AG08396 (cell line): ENCODE results near the gene PAFAH2.

Experiments
- DNase-seq: peaks from one replicate; pipeline ENCODE4 v3.0.0; 2012; ENCODE audit warnings: low spot score, mixed read lengths

The PAFAH2 gene

DNA sequence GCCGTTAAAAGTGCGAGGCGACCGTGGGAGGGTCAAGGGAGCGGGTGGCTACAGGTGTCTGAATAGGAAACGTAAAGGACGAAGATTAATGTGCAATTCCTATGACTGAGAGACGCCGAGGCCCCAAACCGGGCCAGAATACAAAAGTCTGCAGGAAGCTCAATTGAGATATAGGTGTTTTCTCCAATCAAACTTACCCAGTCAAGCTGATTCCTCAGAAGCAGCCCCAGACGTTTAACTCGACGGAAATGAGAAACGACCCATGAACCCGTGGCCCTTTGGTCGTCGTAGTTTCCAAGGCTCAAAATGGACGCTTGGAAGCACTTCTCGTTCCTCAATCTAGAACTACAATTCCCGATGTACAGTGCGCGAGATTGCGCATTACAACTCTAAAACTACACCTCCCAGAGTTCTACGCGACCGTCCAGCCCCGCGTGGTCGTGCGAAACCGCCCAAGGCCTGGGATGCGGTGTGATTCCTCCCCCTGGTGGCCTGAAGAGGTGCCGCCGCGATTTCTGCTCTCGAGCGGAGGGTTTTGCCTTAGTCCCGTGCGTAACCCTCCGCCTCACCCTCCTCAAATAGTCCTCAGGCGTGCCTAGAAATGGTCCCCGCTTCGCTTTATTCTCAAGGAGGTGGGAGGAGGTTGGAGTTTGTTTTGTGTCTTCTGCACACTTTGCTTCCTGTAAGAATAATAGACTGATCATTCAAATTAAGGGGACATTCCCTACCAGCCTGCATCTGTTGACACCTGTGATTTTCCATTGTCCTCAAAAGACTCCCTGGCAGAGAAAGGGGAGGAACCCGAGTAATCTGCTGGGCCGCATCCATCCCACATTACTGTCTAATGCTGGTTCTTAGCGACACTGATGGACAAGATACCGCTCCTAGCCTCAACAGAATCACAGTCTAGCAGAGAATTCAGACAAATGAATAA lies at the start of gene PAFAH2:
TSS of gene PAFAH2 (minus strand) at position 236 of the 934 bp plus-strand sequence. CDS start 7,247 bp downstream, outside the sequence.
- peak; percentile 93 for DNase-seq

DNA sequence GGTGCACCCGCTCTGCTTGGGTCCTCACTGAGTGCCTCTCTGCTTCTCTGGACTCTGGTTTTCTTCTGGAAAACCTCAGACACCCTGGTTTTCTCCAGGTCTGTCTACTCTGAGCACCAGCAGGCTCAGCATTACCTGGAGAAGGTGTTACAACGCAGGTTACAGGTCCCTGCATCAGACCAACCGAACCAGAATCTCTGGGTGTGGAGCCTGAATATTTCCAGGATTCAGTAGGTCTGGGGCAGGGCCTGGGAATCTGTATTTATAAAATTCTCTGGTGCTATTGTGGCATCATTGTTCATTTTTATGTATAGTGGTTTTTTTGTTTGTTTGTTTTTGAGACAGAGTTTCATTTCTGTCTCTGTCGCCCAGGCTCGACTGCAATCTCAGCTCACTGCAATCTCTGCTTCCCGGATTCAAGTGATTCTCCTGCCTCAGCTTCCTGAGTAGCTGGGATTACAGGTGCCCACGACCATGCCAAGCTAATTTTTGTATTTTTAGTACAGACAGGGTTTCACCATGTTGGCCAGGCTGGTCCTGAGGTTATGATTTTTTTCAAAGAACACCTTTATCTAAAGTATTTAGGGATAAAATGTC lies 49.5 kb upstream of the PAFAH2 start:
- DNase-seq: no peak

DNA sequence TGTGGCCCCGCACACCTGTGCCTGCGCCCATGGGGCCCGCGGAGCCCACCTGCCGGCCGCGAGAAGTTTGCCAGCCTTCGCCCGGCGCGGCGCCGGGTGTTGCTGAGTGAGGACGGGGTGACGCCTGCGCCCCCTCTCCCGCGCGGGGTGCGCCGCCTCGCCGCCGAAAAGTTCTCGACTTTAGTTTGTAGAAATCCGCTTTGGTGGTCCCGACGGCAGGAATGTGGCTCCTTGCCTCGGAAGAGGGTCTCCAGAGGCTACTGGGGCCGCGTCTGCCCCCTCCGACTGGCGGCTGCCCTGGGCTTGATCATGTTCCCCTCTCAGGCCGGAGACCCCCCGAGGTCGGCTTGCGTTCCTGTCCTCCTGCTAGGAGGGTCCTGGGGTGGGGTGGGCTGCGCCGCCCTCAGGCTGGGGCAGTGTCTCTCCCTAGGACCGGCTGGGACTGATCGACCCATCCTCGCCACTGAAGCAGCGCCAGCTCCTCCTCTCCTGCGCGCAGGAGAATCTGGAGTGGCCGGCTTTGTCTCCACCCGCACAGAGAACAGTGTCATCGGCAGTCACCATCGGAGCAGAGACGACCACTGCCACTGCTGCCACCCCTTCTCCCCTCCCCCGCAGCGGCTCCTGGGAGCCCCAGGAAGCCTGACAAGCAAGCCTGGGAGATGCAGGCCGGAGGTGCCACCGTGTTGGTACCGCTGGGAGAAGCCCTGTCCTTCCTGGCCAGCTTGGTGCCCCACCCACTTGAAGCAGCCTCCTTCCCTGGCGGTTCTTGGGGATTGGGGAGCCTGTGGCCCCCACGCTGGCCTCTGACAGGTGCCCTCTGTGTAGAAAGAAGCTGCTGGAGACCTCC lies 48.6 kb upstream of the PAFAH2 start:
- no peak for DNase-seq

DNA sequence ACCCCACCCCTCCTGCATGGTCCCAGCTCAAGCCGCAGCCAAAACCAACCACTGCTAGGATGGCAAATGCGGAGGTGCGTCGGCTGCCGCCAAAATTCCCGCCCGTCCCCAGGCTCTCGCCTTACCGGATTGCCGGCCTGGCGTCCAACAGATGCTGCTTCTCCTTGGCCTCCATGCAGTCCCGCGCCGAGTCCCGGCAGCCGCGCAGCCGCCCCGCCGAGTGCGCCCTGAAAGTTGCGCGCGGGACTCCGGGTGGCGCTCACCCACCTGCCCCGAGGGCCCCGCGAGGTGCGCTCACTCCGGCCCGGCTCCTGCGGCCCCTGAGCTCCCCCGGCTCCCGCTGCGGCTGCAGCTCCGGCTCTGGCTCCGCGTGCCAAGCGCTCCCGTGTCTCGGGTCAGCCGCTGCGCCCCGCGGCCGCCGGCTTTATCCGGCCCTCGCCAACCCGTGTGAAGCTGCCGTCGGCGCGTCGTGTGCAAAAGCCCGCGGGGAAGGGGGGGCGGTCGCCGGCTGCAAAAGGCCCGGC lies 47.9 kb upstream of the PAFAH2 start, which contains the start of gene SLC30A2:
TSS of gene SLC30A2 (minus strand) at position 397 of the 524 bp plus-strand sequence. CDS start at position 175, 222 bp downstream.
- DNase-seq: no peak

DNA sequence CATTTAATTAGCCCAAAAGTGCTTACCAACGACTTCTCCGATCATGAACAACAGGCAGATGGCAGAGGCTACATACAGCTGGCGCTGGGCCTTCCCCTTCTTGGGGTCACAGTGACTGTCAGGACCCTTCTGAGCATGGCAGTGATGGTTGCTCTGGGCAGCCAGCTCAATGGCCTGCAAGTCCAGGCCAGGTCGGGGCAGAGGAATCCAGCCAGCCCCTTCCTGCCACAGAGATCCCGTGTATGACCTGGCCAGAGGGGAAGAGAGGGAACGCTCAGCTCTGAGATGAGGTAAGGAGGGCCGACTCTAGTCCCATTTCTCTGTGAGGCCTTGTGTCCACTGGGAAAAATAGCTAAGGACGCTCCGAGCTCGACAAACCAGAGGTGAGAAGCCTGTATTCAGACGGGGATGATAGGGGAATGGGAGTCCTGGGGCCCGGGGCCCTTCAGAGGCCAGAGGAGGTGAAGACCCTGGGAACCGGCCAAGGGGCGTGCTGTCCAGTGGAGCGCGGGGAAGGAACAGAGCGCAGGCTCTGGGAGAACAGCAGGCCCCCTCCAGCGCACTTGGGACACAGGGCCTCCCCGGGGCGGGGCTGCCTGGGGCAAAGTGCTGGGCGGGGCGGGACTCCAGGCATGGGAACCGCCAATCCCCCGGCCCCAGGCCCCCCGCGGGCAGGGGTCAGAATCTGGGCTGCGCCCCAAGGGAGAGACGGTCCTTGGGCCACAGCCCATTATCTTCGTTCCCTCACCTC lies 47.3 kb upstream of the PAFAH2 start:
- DNase-seq: no peak

DNA sequence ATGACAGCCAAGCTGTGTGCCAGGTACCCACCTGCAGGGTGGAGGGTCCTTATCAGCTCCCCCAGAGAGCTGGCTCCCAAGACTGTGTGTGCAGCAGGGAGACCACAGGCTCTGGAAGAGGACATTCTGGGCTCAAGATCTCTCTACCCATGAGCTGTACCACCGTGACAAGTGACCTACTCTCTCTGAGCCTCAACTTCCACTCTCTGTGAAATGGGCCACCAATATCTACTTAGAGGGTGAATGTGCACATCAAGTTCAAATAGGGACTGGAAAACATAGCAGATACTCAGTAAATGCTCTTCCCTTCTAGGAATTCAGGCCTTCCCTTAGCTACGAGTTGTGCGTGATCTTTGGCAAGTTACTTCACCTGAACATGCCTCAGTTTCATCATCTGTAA lies 46.6 kb upstream of the PAFAH2 start:
- DNase-seq: no peak

DNA sequence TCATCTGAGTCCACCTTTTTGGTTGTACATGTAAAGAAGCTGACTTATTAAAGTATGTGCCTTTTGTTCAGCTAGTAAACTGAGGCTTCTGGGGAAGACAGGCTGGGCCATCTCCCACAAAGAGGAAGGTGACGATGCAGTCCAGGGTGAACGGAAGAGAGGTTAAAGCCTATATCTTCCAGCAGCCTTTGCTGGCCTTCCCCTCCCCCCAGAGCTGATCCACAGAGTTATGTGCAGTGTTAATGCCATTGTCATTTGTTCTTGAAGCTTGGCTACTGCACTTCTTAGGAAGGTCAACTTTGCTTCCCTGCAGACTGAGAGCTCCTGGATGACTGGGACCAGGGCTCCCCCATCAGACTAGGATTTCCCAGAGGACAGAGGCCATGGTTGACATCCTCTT lies 45.9 kb upstream of the PAFAH2 start:
- DNase-seq: no peak

DNA sequence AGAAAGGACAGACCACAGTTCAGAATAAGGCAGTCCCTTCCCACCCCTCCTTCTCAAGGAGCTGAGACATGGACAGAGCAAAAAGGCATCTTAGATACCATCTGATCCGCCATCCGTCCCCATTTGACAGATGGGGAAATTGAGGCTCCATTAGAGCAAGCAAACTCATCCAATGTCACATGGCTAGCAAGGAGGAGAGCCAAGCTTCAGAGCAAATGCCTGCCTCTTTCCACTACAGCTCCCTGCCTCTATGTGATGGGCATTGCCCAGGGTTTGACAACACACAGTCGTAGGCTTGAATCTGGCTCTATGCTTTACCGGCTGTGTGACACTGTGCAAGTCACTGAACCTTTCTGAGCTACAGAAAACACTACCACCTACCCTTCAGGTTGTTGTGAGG lies 44.1 kb upstream of the PAFAH2 start:
- DNase-seq: no peak

DNA sequence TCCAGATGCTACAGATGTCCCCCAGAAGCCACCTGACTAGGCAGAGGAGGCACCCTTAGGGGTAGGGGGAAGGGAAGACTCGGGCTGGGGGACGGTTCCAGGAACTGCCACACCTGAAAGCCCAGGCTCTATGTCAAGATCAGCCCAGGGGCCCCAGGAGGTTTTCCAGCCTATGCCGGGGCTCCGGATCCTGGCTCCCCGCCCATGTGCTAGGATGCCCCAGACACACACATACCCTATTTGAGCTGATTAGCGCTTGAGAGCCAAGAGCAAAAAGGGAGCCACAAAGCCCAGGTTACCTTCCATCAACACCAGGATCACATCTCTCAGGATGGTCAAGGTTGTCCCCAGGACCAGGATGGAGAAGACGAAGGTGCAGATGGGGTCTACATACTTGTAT lies 43.5 kb upstream of the PAFAH2 start:
- DNase-seq: no peak

DNA sequence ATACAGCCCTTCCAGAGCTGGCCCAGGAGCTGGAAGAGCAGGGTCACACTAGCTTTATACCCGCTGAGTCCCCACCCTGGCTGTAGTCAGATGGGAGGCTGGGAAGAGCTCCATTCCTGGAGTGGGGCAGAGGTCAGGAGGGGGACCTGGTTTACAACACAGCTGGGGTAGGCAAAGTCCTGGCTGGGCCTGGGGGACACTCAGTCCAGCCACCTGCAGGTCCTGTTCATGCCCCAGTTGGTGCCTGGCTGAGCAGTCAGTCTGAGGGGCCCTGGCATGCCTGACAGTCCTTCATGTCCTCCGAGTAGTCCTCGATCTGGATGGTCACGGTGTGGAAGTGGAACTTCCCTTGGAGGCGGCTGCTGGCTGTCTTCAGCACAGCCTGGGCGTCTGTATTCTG lies 41.0 kb upstream of the PAFAH2 start:
- no peak for DNase-seq

DNA sequence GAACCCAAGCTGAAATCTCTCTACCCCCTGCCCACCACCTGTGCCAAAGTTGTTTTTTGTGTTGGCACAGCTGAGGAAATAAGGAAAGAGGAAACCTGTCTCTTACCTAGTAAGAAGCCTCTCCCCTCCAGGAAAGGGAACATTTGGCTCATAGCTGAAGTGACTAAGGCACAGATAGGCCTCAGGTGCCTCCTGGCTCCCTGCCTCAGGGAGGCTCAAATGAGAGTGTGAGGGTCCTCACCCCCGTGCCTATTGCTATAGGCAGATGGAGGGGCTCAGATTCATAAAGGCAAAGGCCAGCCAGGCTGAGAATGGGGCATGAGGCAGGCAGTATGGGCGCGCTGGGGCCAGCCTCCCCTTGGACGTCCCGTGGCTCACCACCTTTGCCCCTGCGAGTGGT lies 40.6 kb upstream of the PAFAH2 start:
- no peak for DNase-seq

DNA sequence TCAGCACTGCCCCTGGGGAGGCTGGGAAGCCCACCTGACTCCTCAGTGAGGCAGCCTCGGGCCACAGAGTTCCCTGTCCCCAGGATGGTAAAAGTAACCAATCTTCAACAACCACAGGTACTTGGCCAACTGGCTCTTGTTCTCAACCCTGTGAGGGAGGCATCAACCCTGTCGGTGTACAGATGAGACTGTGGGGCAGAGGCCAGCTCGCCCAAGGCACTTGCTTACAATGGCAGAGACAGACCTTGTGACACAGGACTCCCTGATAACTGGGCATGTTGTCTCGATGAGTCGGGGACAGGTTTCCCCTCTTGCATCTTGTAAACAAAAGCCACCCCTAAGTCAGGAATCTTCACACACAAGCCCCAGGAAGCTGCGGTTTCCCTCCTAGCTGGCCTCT lies 40.0 kb upstream of the PAFAH2 start:
- no peak for DNase-seq

DNA sequence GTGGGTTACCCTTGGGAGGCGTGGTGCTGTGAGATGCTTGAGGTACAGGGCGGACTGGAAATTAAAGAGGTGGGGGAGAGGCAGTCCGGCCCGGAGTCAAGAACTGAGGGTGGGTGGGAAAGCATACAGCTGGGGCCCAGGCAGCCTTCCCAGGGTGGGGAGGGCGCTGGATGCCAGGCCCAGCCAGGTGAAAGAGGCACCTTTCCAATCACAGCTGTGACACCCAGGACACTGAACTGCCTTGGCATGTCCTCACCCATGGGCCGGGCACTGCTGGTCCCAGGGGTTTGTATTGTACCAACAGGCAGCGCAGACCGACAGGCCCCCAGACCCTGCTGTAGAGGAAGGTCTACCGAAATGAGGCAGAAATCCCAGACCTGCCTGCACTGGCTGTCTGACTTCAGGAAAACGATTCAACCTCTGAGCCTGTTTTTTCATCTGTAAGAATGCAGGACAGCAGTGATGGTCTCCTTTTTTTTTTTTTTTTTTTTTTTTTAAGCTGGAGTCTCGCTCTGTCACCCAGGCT lies 39.0 kb upstream of the PAFAH2 start:
- no peak for DNase-seq

DNA sequence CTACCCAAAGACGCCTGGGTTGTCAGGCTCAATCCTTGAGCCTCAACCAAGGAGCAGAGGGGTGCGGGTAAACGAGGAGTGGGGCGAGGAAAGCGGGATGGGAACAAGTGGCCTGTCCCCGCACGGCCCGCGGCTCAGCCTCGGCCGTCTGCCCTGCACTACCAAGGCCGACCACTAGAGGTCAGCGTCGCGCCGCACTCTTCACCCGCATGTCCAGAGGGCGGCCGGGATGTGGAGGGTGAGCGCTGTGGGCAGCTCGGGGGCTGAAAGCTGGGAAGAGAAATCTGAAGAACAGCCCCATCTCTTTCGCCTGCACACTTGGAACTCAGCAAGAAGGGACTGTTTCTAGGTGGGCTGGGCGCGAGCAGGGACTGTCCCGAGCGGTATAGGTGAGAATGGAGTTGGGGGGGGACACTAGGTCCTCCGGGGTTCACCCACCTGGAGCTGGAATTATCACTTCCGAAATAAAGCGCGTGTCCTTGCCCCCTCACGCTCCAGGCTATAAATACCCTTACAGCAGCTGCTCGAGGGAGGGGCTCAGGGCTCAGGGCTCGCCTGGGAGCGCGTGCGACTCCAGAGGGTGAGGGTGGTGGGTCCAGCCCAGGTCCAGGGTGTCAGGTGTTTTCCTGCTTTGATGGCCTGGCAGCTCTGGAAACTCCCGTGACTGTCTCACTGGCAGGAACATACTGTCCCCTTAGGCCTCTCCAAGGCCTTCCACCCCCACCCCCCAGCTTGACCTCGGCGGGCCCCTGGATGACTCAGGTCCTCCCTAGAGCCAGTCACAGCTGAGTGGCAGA lies 38.3 kb upstream of the PAFAH2 start:
- DNase-seq: peak; percentile 94

DNA sequence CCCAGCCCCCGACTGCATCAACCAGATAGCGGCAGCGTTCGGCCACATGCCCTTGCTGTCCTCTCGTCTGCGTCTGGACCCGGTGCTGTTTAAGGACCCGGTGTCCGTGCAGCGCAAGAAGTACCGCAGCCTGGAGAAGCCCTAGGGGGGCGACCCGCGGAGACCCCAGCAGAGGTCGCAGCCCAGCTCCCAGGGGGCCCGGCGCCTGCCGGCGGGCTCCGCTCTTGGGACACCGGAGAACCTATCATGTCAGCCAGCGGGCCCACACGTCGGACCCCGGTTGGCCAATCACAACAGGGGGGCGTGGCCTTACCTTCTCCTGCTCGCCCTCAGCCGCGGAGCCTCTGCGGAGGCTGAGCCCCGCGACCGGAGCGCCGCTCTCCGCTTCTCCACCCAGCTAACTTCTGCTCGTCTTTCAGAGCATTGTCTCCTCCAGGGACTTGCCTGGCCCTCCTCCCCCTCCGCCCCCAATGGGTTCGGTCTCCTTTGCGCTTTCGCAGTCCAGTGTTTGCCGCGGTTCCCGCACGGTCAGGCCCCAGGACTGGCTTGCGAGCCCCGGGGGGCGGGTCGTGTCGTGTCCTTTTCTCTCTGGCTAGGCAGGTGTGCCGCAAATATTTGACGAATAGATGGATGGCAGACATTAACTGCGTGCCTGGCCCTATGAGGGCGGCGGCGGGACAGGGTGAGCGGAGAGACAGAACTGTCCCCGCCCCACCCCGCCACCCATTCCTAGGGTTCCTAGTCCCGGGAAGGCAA lies 37.5 kb upstream of the PAFAH2 start:
- DNase-seq: peak; percentile 97

DNA sequence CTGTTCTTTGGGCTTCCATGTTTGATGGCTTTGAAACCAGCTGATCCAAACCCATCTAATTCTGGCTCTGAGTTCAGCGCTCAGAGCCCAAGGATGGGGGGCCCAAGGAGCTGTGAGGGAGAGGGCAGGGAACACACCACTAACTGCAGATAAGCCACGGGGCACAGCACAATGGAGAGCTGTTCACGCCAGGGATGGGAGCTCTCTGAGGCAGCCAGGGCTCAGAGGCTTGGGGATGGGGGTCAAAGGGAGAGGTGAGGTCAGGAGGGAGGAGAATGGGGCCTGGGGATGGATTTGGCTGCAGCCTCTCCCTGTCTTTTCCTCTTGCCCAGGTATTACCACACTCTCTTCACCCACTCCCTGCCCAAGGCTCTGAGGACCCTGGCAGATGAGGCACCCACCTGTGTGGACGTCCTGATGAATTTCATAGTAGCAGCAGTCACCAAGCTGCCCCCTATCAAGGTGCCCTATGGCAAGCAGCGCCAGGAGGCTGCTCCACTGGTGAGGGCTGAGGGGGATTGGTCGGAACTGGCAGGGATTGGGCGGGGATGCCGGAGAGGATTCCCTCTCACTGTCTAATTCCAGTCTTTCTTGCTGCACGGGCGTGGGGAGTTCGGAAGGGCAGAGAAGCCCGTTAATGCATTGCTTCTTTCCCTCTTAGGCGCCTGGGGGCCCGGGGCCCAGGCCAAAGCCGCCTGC lies 36.8 kb upstream of the PAFAH2 start:
- DNase-seq: no peak

DNA sequence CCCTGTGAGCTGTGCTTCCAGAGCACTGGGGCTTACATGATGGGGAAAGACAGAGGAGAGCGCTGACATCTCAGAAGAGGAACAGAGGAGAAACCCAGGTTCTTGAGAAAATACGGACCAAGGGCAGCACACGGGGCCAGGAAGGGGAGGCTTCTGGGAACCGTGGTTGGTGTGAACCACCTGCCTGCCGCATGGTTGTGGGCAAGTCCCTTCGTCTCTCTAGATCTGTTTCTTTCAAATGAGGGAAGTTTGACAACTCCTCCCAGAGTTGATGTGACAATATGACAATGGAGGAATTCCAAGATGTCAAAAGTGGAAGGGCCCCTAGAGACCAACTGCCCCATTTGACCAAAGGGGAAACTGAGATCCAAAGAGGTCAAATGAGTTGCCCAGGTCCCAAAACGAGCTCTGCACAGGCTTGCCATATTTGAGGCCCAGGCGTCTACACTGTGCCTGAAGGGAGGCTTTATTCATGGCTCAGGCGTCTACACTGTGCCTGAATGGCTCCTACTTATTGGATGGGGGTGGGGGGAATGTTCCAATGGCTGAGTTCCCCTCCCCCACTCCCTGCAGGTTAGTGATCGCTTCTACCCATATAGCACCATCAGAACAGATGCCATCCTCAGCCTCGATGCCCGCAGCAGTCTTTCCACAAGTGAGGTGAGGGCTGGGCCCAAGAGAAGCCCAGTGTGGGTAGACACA lies 34.9 kb upstream of the PAFAH2 start:
- no peak for DNase-seq

DNA sequence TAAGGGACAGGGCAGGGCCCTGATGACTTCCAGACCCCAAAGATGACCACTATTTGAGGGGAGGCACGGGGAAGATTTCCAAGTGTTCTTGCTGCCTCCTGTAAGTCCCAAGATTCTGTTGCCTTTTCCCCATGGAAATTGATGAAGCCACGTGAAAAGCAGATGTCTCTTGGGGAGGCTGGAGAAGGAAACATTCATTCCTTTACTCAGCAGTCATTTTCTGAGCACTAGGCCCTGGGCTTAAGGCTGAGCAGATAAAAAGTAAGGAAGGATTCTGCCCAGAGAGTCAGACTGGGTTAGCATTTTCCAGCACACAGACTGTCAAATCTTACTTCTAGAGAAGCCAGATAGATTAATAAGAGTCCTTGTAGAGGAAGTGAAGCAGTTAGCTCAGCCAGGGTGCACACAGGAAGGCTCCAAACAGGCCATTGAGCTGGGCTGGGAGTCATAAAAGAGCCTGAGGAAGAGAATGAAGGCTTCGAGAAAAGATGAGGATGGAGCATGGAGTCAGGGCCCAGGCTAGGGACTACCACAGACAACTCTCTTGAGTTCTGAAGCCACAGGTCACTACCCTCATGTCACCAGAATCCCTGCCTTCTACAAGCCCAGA lies 33.9 kb upstream of the PAFAH2 start:
- DNase-seq: no peak
